ENCODE data around the gene KCNQ2. TPM values are rescaled to one million over a fixed set of nuclear protein-coding genes. Genes with fewer than 3 reads are reported as not detected.
A peak's percentile ranks its signal among the peaks of the same experiment; 100 is the strongest.

Gene KCNQ2
- total and polyA plus RNA-seq, 4 donors = not detected

DNA sequence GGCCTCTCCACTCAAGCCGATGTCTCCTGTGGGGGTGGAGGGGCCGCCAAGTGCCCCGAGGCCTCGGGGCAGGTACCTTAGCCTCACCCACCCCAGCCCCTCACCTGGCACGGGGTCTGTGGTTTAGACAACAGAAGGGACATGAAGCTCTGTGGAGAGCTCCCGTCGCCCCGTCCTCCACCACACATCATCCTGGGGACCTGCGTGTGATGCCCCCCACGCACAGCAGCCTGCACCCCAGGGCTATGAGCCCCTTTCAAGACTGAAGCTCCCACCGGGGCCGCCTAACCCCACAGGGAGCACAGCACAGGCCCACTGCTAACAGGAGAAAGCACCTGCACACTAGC lies 8.2 kb downstream of the KCNQ2 start:
- DNase-seq (no peak), ATAC-seq (ENCODE audit: low FRiP score) (no peak)
- H3K27ac ChIP-seq (ENCODE audit: low read depth in 1 of 2, low read length in 2 of 2) = no peak overlapping the region
- intact Hi-C loops (cut with DNase I) = no loop called here
- H3K9me3 ChIP-seq (ENCODE audit: control insufficient read depth, low read length) = no peaks in the 10 kb centered on the region
- WGBS, 2 donors = 77 to 81% methylated on average over 12 of the region's 12 CpGs
- no peaks in the 10 kb centered on the region for H3K36me3 ChIP-seq (ENCODE audit: control insufficient read depth in 1 of 2, insufficient read depth in 2 of 2, low read length in 1 of 2)
- no peak overlapping the region for H3K4me3 ChIP-seq (ENCODE audit: low read length in 2 of 2)
- no peaks in the 10 kb centered on the region for H3K4me1 ChIP-seq (ENCODE audit: control insufficient read depth in 1 of 2, insufficient read depth in 2 of 2, low read length in 2 of 2)
- H3K27me3 ChIP-seq (ENCODE audit: control insufficient read depth in 1 of 2, insufficient read depth in 2 of 2, low read length in 1 of 2) = no peaks in the 10 kb centered on the region

DNA sequence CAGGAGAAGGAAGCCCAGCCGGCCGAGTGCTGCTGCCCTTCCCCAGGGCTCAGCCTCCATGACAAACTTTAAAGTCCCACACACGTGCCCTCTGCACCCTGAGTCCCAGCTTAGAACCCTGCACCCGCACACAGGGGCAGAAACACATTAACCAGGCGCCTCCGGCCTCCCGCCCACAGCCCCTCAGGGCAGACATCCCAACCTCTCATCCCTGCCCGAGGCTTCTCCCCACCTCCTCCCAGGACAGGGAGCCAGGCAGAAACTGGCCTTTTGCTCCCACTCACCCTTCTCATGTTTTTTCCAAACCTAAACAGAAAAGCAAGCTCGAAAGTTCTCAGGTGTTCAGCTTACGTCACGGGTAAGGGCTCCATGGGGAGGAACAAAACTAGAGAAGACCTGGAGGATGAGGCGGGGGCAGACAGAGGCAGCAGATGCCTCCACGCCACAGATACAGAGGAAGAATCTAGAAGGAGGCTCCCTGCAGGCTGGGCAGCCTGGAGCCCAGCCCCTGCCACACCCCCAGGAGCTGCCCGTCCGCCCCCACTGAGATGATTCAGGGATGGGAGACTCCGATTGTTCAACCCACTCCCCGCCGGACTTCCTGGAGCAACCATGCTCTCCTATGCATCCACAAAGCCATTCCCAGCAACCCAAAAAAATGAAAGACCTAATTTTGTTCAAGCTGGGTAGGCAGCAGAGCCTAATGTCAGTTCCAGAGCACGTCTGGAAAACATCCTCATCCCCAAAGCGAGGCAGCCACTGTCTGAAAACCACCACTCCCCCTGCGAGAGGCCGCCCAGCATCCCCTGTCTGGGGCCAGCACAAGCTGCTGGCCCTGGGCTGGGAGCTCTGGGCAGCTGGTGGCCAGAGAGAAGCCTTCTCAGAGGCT lies 8.8 kb downstream of the KCNQ2 start:
- H3K4me1 ChIP-seq (ENCODE audit: control insufficient read depth in 1 of 2, insufficient read depth in 2 of 2, low read length in 2 of 2) = no peaks in the 10 kb centered on the region
- DNase-seq (no peak), ATAC-seq (ENCODE audit: low FRiP score) (no peak)
- intact Hi-C loops (cut with DNase I) = no loop called here
- no peaks in the 10 kb centered on the region for H3K9me3 ChIP-seq (ENCODE audit: control insufficient read depth, low read length)
- no peak overlapping the region for H3K27ac ChIP-seq (ENCODE audit: low read depth in 1 of 2, low read length in 2 of 2)
- H3K27me3 ChIP-seq (ENCODE audit: control insufficient read depth in 1 of 2, insufficient read depth in 2 of 2, low read length in 1 of 2) = no peaks in the 10 kb centered on the region
- 49 to 57% methylated on average over 22 of the region's 22 CpGs for WGBS, 2 donors
- H3K36me3 ChIP-seq (ENCODE audit: control insufficient read depth in 1 of 2, insufficient read depth in 2 of 2, low read length in 1 of 2) = no peaks in the 10 kb centered on the region
- no peak overlapping the region for H3K4me3 ChIP-seq (ENCODE audit: low read length in 2 of 2)

DNA sequence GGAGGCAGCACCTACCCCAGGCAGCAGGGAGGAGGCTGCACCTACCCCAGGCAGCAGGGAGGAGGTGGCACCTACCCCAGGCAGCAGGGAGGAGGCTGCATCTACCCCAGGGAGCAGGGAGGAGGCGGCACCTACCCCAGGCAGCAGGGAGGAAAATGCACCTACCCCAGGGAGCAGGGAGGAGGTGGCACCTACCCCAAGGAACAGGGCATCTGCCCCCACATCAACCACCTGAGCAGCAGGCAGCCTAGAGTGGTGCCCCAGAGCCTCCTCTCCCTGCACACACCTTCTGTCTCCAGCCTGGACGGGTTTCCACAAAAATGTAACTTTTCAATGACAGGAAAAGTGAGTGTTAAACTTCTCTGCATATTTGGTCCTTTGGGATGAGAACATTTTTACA lies 10.2 kb downstream of the KCNQ2 start:
- H3K27me3 ChIP-seq (ENCODE audit: control insufficient read depth in 1 of 2, insufficient read depth in 2 of 2, low read length in 1 of 2) = no peaks in the 10 kb centered on the region
- no peaks in the 10 kb centered on the region for H3K9me3 ChIP-seq (ENCODE audit: control insufficient read depth, low read length)
- no peak overlapping the region for H3K27ac ChIP-seq (ENCODE audit: low read depth in 1 of 2, low read length in 2 of 2)
- no peak overlapping the region for H3K4me3 ChIP-seq (ENCODE audit: low read length in 2 of 2)
- ATAC-seq (ENCODE audit: low FRiP score) (no peak), DNase-seq (no peak)
- 52 to 59% methylated on average over 2 of the region's 2 CpGs for WGBS, 2 donors
- H3K4me1 ChIP-seq (ENCODE audit: control insufficient read depth in 1 of 2, insufficient read depth in 2 of 2, low read length in 2 of 2) = no peaks in the 10 kb centered on the region
- intact Hi-C loops (cut with DNase I) = no loop called here
- H3K36me3 ChIP-seq (ENCODE audit: control insufficient read depth in 1 of 2, insufficient read depth in 2 of 2, low read length in 1 of 2) = no peaks in the 10 kb centered on the region

DNA sequence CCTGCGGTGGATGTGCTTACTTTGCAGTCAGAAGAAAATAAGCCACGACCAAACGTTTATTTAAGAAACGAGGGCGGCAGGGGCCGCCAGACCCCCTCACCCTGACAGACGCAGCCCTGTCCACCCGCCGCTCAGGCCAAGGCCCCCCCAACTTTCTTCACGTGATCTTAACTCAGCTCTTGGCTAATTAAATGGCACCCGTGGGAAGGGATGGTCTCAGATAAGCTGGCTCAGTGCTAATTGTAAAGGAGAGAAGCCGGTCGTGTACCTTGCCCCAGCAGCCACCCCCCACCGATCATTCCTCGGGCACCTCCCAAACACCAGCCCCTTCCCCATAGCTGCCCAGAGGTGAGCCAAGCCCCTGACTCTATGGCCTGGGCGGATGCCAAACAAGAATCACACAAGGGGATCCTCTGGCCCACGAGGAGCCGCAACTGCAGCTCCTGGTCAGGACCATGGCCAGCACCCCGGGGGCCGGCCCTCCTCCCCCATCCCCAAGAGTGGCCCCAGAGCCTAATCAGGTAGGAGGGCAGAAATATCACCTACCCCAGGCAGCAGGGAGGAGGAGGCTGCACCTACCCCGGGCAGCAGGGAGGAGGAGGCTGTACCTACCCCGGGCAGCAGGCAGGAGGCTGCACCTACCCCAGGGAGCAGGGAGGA lies 11.2 kb downstream of the KCNQ2 start:
- Histone ChIP-seq H3K4me1 (ENCODE audit: control insufficient read depth in 1 of 2, insufficient read depth in 2 of 2, low read length in 2 of 2) (no peaks in the 10 kb centered on the region), H3K27ac (ENCODE audit: low read depth in 1 of 2, low read length in 2 of 2) (no peak overlapping the region), H3K9me3 (ENCODE audit: control insufficient read depth, low read length) (no peaks in the 10 kb centered on the region), H3K27me3 (ENCODE audit: control insufficient read depth in 1 of 2, insufficient read depth in 2 of 2, low read length in 1 of 2) (no peaks in the 10 kb centered on the region), H3K4me3 (ENCODE audit: low read length in 2 of 2) (no peak overlapping the region), H3K36me3 (ENCODE audit: control insufficient read depth in 1 of 2, insufficient read depth in 2 of 2, low read length in 1 of 2) (no peaks in the 10 kb centered on the region)
- 14 to 18% methylated on average over 22 of the region's 22 CpGs for WGBS, 2 donors
- ATAC-seq (ENCODE audit: low FRiP score) (no peak), DNase-seq (no peak)
- intact Hi-C loops (cut with DNase I) = no loop called here

DNA sequence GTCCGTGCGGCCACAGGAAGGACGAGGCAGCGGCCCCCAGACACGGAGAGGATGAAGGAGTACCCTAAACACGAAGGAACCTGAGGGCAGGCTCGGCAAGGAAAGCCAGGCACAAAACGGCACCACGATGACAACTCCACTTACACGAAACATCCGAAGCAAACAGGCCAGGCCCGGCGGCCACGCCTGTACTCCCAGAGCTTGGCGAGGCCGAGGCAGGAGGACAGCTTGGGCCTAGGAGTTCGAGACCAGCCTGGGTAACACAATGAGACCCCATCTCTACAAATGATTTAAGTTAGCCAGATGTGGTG lies 13.4 kb downstream of the KCNQ2 start:
- 86 to 87% methylated on average over 17 of the region's 17 CpGs for WGBS, 2 donors
- no peaks in the 10 kb centered on the region for H3K27me3 ChIP-seq (ENCODE audit: control insufficient read depth in 1 of 2, insufficient read depth in 2 of 2, low read length in 1 of 2)

DNA sequence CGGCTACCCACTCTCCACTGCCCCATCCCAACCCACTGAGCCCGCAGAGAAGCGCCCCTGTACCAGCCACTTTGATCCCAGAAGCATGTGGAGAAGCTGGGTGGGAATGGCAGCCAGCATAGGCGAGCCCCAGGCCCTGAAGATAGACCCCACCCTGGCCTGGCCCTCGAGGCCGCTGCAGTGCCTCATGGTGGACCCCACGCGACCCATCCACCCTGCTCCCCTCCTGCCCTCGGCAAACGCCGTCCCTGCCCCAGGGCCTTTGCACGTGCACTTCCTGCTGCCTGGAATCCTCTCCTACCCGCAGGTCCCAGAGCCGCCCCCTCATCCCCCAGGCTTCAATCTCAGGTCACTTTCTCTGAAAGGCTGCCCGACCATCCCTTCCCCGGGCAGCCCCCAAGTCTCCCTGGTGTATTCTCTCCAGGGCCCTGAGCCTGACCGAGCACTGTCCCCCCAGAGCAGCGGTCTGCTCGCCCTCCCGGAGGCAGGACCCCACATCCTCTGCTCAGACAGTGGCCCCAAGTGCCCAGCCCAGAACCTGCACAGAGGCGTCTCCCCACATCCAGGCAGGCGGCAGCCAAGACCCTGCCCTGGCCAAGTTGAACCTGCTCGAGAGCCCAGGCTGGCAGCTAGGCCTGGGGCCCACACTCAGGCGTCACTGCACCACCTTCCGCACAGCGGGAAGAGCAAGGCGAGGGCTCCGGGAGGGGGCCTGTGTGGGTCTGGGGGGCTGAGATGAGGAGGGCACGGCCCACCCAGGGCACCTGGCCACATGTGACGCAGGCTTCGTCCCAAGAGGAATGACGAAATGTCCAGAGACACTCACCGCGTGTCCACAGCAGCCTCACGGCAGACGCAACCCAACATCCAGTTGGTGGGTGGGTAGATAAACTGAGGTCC lies 14.0 kb downstream of the KCNQ2 start:
- Histone ChIP-seq H3K36me3 (ENCODE audit: control insufficient read depth in 1 of 2, insufficient read depth in 2 of 2, low read length in 1 of 2) (no peaks in the 10 kb centered on the region), H3K4me3 (ENCODE audit: low read length in 2 of 2) (no peak overlapping the region), H3K4me1 (ENCODE audit: control insufficient read depth in 1 of 2, insufficient read depth in 2 of 2, low read length in 2 of 2) (no peaks in the 10 kb centered on the region), H3K27ac (ENCODE audit: low read depth in 1 of 2, low read length in 2 of 2) (no peak overlapping the region), H3K27me3 (ENCODE audit: control insufficient read depth in 1 of 2, insufficient read depth in 2 of 2, low read length in 1 of 2) (no peaks in the 10 kb centered on the region), H3K9me3 (ENCODE audit: control insufficient read depth, low read length) (no peaks in the 10 kb centered on the region)
- WGBS, 2 donors = 86 to 88% methylated on average over 34 to 36 of the region's 36 CpGs
- no peak for ATAC-seq (ENCODE audit: low FRiP score)
- intact Hi-C loops (cut with DNase I) = no loop called here
- no peak for DNase-seq

More for the DNA sequence above, 13.4 kb downstream of the KCNQ2 start:
- intact Hi-C loops (cut with DNase I) = no loop called here
- H3K9me3 ChIP-seq (ENCODE audit: control insufficient read depth, low read length) = no peaks in the 10 kb centered on the region
- no peaks in the 10 kb centered on the region for H3K36me3 ChIP-seq (ENCODE audit: control insufficient read depth in 1 of 2, insufficient read depth in 2 of 2, low read length in 1 of 2)
- ATAC-seq (ENCODE audit: low FRiP score) (no peak), DNase-seq (no peak)
- H3K4me3 ChIP-seq (ENCODE audit: low read length in 2 of 2) = no peak overlapping the region
- H3K4me1 ChIP-seq (ENCODE audit: control insufficient read depth in 1 of 2, insufficient read depth in 2 of 2, low read length in 2 of 2) = no peaks in the 10 kb centered on the region
- no peak overlapping the region for H3K27ac ChIP-seq (ENCODE audit: low read depth in 1 of 2, low read length in 2 of 2)

DNA sequence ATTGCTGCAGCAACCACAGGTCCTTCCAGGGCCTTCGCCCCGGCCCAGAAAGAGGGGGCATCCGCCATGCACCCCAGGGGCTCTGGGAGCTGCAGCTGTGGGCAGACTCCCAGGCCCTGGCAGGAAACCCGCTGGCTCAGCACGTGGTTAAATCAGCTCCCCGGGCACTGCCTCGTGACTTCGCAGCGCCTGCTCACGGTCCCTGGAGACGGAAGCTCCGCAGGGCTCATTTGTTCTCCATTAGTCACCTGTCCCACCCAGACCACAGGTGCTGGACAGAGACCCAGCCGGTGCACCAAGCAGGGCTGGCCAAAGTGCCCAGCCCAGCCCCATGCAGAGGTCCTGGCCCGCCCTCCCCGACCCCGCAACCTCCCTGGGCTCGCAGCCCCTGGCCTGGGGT lies 14.7 kb downstream of the KCNQ2 start:
- no peaks in the 10 kb centered on the region for H3K9me3 ChIP-seq (ENCODE audit: control insufficient read depth, low read length)
- H3K27me3 ChIP-seq (ENCODE audit: control insufficient read depth in 1 of 2, insufficient read depth in 2 of 2, low read length in 1 of 2) = no peaks in the 10 kb centered on the region
- intact Hi-C loops (cut with DNase I) = no loop called here
- WGBS, 2 donors = 32 to 35% methylated on average over 16 to 17 of the region's 17 CpGs
- H3K4me1 ChIP-seq (ENCODE audit: control insufficient read depth in 1 of 2, insufficient read depth in 2 of 2, low read length in 2 of 2) = no peaks in the 10 kb centered on the region
- ATAC-seq (ENCODE audit: low FRiP score) (no peak), DNase-seq (peak in 1 of 2 donors; percentile 71)
- no peak overlapping the region for H3K27ac ChIP-seq (ENCODE audit: low read depth in 1 of 2, low read length in 2 of 2)
- no peaks in the 10 kb centered on the region for H3K36me3 ChIP-seq (ENCODE audit: control insufficient read depth in 1 of 2, insufficient read depth in 2 of 2, low read length in 1 of 2)
- H3K4me3 ChIP-seq (ENCODE audit: low read length in 2 of 2) = no peak overlapping the region

DNA sequence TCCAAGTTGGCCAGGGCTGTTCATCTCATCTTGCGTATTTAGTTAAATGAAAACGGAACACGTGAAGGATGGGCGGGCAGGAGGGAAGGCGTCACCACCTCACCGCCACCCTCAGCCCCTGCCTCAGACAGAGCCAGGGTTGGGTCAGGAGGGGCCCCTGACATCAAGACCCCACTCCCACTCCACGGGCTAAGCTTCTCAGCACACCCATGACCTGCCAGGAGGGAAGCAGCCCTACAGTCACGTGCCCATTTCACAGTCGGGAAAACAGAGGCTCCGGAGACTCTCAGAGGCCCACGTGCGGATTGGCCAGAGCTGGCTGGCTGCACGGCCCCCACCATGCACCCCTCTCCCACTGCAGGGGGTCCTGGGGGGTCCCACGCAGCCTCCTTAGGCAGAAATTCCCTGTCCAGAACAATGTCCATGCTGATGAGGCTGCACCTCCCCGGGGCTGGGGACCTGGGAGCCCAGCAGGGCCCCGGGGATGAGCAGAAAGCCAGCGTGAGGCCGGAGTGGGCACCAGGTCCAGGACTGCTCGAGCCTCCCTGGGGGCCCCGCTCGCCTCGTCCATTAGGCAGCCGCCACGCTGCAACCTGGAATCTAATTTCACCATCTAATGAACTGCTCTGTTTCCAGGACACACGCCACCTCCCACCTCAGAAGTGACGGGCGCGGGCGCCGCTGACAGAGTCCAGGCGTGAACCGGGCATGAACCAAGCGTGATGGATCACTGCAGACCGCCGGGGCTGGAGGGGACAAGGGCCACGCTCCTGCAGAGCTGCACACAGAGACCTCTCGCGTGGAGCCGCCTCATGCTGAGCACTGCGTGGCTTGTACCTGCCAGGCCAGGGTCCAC lies 15.8 kb downstream of the KCNQ2 start:
- Histone ChIP-seq H3K36me3 (ENCODE audit: control insufficient read depth in 1 of 2, insufficient read depth in 2 of 2, low read length in 1 of 2) (no peaks in the 10 kb centered on the region), H3K9me3 (ENCODE audit: control insufficient read depth, low read length) (no peaks in the 10 kb centered on the region), H3K27me3 (ENCODE audit: control insufficient read depth in 1 of 2, insufficient read depth in 2 of 2, low read length in 1 of 2) (no peaks in the 10 kb centered on the region), H3K4me1 (ENCODE audit: control insufficient read depth in 1 of 2, insufficient read depth in 2 of 2, low read length in 2 of 2) (no peaks in the 10 kb centered on the region), H3K27ac (ENCODE audit: low read depth in 1 of 2, low read length in 2 of 2) (no peak overlapping the region), H3K4me3 (ENCODE audit: low read length in 2 of 2) (no peak overlapping the region)
- DNase-seq = no peak
- WGBS, 2 donors = 54 to 67% methylated on average over 40 of the region's 40 CpGs
- ATAC-seq (ENCODE audit: low FRiP score) = no peak
- intact Hi-C loops (cut with DNase I) = no loop called here
